HG03025 (cell line): ENCODE measurements around the gene EXOC6B.
"Not testable (repeated sequence)": the region's sequence is repeated elsewhere in the genome, so short reads cannot be mapped to it uniquely, and the experiment has no call there.

Experiments used
- ATAC-seq: cut with Tn5 transposase; IDR thresholded peaks from one replicate; pipeline ENCODE4 v1.9.1; 2021; ENCODE audit warnings: mild to moderate bottlenecking, moderate library complexity; ENCODE audit not compliant: unreplicated experiment, low FRiP score

EXOC6B gene

GRCh38 chr2:72562451-72563153 lies 263.2 kb downstream of the EXOC6B start:
- no peak for ATAC-seq

GRCh38 chr2:72561621-72562318 lies 264.1 kb downstream of the EXOC6B start:
- no peak for ATAC-seq

- no peak for ATAC-seq
These were observed 269.9 kb downstream of the EXOC6B start for GRCh38 chr2:72555943-72556342.

GRCh38 chr2:72555363-72555762 lies 270.5 kb downstream of the EXOC6B start:
- not testable (repeated sequence) for ATAC-seq

GRCh38 chr2:72554910-72555309 lies 270.9 kb downstream of the EXOC6B start:
- ATAC-seq = not testable (repeated sequence)

- ATAC-seq = no peak
These were observed 271.5 kb downstream of the EXOC6B start for GRCh38 chr2:72554381-72554780.

- no peak for ATAC-seq
These were observed 277.6 kb downstream of the EXOC6B start for GRCh38 chr2:72548081-72548764.

GRCh38 chr2:72545790-72546189 lies 280.0 kb downstream of the EXOC6B start:
- ATAC-seq = no peak

- no peak for ATAC-seq
These were observed 281.3 kb downstream of the EXOC6B start for GRCh38 chr2:72544554-72544953.

- no peak for ATAC-seq
These were observed 282.2 kb downstream of the EXOC6B start for GRCh38 chr2:72543497-72544216.

GRCh38 chr2:72539071-72539552 lies 286.7 kb downstream of the EXOC6B start:
- ATAC-seq = no peak

GRCh38 chr2:72538486-72538885 lies 287.3 kb downstream of the EXOC6B start:
- ATAC-seq = no peak

GRCh38 chr2:72535586-72535985 lies 290.2 kb downstream of the EXOC6B start:
- not testable (repeated sequence) for ATAC-seq

GRCh38 chr2:72533765-72534164 lies 292.1 kb downstream of the EXOC6B start:
- ATAC-seq = no peak

GRCh38 chr2:72527424-72527823 lies 298.4 kb downstream of the EXOC6B start:
- no peak for ATAC-seq

- no peak for ATAC-seq
These were observed 299.2 kb downstream of the EXOC6B start for GRCh38 chr2:72526623-72527022.

GRCh38 chr2:72524071-72524470 lies 301.8 kb downstream of the EXOC6B start:
- ATAC-seq = no peak

GRCh38 chr2:72515696-72516095 lies 310.1 kb downstream of the EXOC6B start:
- no peak for ATAC-seq

GRCh38 chr2:72513011-72513410 lies 312.8 kb downstream of the EXOC6B start:
- ATAC-seq = no peak

- no peak for ATAC-seq
These were observed 313.5 kb downstream of the EXOC6B start for GRCh38 chr2:72512376-72512775.

- no peak for ATAC-seq
These were observed 313.9 kb downstream of the EXOC6B start for GRCh38 chr2:72511906-72512305.
